SK-N-SH (cell line): Measurements from ENCODE around the gene GPR183. TPM values are rescaled to one million over a fixed set of nuclear protein-coding genes. Genes with fewer than 3 reads are reported as not detected.

ENCODE experiments used
- CTCF ChIA-PET: fragments of 300-600, 350-600 bp; formaldehyde crosslinking; extraction: SDS; loops from one replicate; lab custom pipeline; 2021; lab: Yijun Ruan, JAX
- POLR2A ChIA-PET: fragments of 350-600 bp; sonication (Branson Sonifier 250); formaldehyde crosslinking; extraction: SDS; loops from one replicate; lab custom pipeline; 2020; ENCODE audit warnings: antibody characterized with exemption, inconsistent platforms; lab: Yijun Ruan, JAX
- DNase-seq: peaks from one replicate; pipeline ENCODE4 v3.0.0; 2012
- H2AFZ ChIP-seq: fragments of 200-600 bp; sonication (generic); 2 replicates; pipeline ENCODE4 v1.8.1; 2016; ENCODE audit warnings: antibody characterized with exemption, mild to moderate bottlenecking, low read depth
- H3F3A ChIP-seq: fragments of 200-600 bp; sonication (generic); replicated peaks from 2 replicates; pipeline ENCODE3; 2016; ENCODE audit warnings: antibody characterized with exemption, mild to moderate bottlenecking; ENCODE audit not compliant: insufficient read depth
- H3K27ac ChIP-seq, 2 experiments: fragments of 200-500 bp in 1 of 2; fragments of 200-600 bp in 1 of 2; sonication (Bioruptor generic) in 1 of 2; sonication (generic), shearing (Covaris generic) in 1 of 2; 2 replicates each; pipeline versions ENCODE4 v1.5.1 to v1.6.1; 2014 to 2016; ENCODE audit warnings: low read depth in 2 of 2, inconsistent platforms in 1 of 2, low read length in 1 of 2, mild to moderate bottlenecking in 1 of 2, mixed read lengths in 1 of 2
- H3K27me3 ChIP-seq: fragments of 200-600 bp; sonication (generic), shearing (Covaris generic); 2 replicates; pipeline ENCODE4 v1.6.1; 2016; ENCODE audit warnings: mixed run types; ENCODE audit not compliant: insufficient read depth
- H3K36me3 ChIP-seq, 2 experiments: fragments of 200-500 bp in 1 of 2; fragments of 200-600 bp in 1 of 2; sonication (Bioruptor generic) in 1 of 2; sonication (generic) in 1 of 2; replicated peaks in 1 of 2; 2 replicates each; pipeline versions ENCODE3 to v1.5.1; 2014 to 2016; ENCODE audit warnings: low read length in 1 of 2, mild to moderate bottlenecking in 1 of 2; ENCODE audit not compliant: insufficient read depth in 2 of 2, control insufficient read depth in 1 of 2
- H3K4me1 ChIP-seq, 2 experiments: fragments of 200-500 bp in 1 of 2; fragments of 200-600 bp in 1 of 2; sonication (Bioruptor generic) in 1 of 2; sonication (generic), shearing (Covaris generic) in 1 of 2; 2 replicates each; pipeline versions ENCODE4 v1.5.1 to v1.6.1; 2014 to 2016; ENCODE audit warnings: low read depth in 1 of 2, low read length in 1 of 2, mixed run types in 1 of 2; ENCODE audit not compliant: insufficient read depth in 2 of 2, control insufficient read depth in 1 of 2
- H3K4me2 ChIP-seq: fragments of 200-600 bp; sonication (generic), shearing (Covaris generic); 2 replicates; pipeline ENCODE4 v1.6.1; 2017; ENCODE audit warnings: mixed run types
- H3K4me3 ChIP-seq, 2 experiments: fragments of 200-500 bp in 1 of 2; fragments of 200-600 bp in 1 of 2; sonication (Bioruptor generic) in 1 of 2; sonication (generic), shearing (Covaris generic) in 1 of 2; 2 replicates each; pipeline versions ENCODE4 v1.5.1 to v1.8.1; 2014 to 2016; ENCODE audit warnings: low read depth in 2 of 2, inconsistent platforms in 1 of 2, low read length in 1 of 2, mild to moderate bottlenecking in 1 of 2, mixed read lengths in 1 of 2, moderate library complexity in 1 of 2
- H3K79me2 ChIP-seq: fragments of 200-600 bp; sonication (generic); 2 replicates; pipeline ENCODE4 v1.8.1; 2017; ENCODE audit warnings: mild to moderate bottlenecking; ENCODE audit not compliant: insufficient read depth
- H3K9ac ChIP-seq: fragments of 200-600 bp; sonication (generic); 2 replicates; pipeline ENCODE4 v1.6.1; 2017; ENCODE audit warnings: mixed run types
- H3K9me2 ChIP-seq: fragments of 200-600 bp; sonication (generic); 2 replicates; pipeline ENCODE4 v1.6.1; 2017; ENCODE audit warnings: mixed run types
- H3K9me3 ChIP-seq: fragments of 200-600 bp; sonication (generic); 2 replicates; pipeline ENCODE4 v1.6.1; 2017; ENCODE audit warnings: mixed run types, mild to moderate bottlenecking, moderate library complexity
- H4K20me1 ChIP-seq: fragments of 200-600 bp; sonication (generic); 2 replicates; pipeline ENCODE4 v1.6.1; 2017; ENCODE audit warnings: mild to moderate bottlenecking, mixed run types; ENCODE audit not compliant: insufficient read depth
- ELF1 ChIP-seq: IDR thresholded peaks from 2 replicates; pipeline ENCODE4 v1.4.0; 2012
- GABPA ChIP-seq: IDR thresholded peaks from 2 replicates; pipeline ENCODE4 v1.4.0; 2012; ENCODE audit warnings: low read depth, mild to moderate bottlenecking
- SMC3 ChIP-seq: IDR thresholded peaks from 2 replicates; pipeline ENCODE4 v1.6.1; 2012; ENCODE audit warnings: low read depth, low read length, improper control_type of control experiment
- TAF1 ChIP-seq: IDR thresholded peaks from 2 replicates; pipeline ENCODE4 v1.6.1; 2012; ENCODE audit warnings: low read depth, mild to moderate bottlenecking, low read length, moderate library complexity, borderline replicate concordance
- ZBTB33 ChIP-seq: IDR thresholded peaks from 2 replicates; pipeline ENCODE4 v1.4.0; 2012; ENCODE audit warnings: low read depth, borderline replicate concordance
- WGBS: methylation state at CpG from one replicate; pipeline ENCODE4 v1.1.6; 2017; ENCODE audit warnings: low lambda C conversion rate; 5-methylcytosine and 5-hydroxymethylcytosine counted together
- polyA plus RNA-seq, 3 experiments: library from polyadenylated mRNA; depleted of rRNA; stranded (reverse); fragments of >200 nt; gene quantifications; 2 replicates each; pipeline ENCODE4 v1.2.3, GENCODE V29; 2012
- TF ChIP-seq, protein P1 (sequence below): IDR thresholded peaks from 2 replicates; pipeline ENCODE4; 2012

The GPR183 gene
- polyA plus RNA-seq, 1 of the 3 experiments (the other 2 are of a cell fraction) = 0.07 TPM

GRCh38 chr13:99302637-99303505 lies 4.3 kb downstream of the GPR183 start:
- Histone ChIP-seq H2AFZ (no peak overlapping the region), H3K36me3 (peaks cover 3 to 5% of the 10 kb centered on the region in 2 experiments), H3K27me3 (no peaks in the 10 kb centered on the region), H3K27ac (no peak overlapping the region), H3K4me2 (no peak overlapping the region), H3K9me3 (no peaks in the 10 kb centered on the region), H3K79me2 (no peaks in the 10 kb centered on the region), H3K4me3 (no peak overlapping the region), H4K20me1 (no peaks in the 10 kb centered on the region), H3K9ac (no peak overlapping the region), H3K9me2 (no peaks in the 10 kb centered on the region), H3F3A (peaks cover 11% of the 10 kb centered on the region), H3K4me1 (peaks cover 6 to 12% of the 10 kb centered on the region in 2 experiments; a peak in 3 of 4 replicates)
- 95% methylated on average over 8 of the region's 8 CpGs for WGBS
- ChIA-PET POLR2A (no interaction called here), CTCF (interaction anchor here (0.7 to 2.0 kb wide), 4 partner anchors 33 to 276 kb away, joined by 3 to 7 read pairs (median 7); no protein-coding TSS in a partner anchor)
- DNase-seq = no peak
- no peak for TF ChIP-seq GABPA
- no peak for TF ChIP-seq SMC3
- no peak for TF ChIP-seq ZBTB33
- TF ChIP-seq ELF1 = no peak
- TF ChIP-seq, protein P1, sequence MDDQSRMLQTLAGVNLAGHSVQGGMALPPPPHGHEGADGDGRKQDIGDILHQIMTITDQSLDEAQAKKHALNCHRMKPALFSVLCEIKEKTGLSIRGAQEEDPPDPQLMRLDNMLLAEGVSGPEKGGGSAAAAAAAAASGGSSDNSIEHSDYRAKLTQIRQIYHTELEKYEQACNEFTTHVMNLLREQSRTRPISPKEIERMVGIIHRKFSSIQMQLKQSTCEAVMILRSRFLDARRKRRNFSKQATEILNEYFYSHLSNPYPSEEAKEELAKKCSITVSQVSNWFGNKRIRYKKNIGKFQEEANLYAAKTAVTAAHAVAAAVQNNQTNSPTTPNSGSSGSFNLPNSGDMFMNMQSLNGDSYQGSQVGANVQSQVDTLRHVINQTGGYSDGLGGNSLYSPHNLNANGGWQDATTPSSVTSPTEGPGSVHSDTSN = no peak

DNA sequence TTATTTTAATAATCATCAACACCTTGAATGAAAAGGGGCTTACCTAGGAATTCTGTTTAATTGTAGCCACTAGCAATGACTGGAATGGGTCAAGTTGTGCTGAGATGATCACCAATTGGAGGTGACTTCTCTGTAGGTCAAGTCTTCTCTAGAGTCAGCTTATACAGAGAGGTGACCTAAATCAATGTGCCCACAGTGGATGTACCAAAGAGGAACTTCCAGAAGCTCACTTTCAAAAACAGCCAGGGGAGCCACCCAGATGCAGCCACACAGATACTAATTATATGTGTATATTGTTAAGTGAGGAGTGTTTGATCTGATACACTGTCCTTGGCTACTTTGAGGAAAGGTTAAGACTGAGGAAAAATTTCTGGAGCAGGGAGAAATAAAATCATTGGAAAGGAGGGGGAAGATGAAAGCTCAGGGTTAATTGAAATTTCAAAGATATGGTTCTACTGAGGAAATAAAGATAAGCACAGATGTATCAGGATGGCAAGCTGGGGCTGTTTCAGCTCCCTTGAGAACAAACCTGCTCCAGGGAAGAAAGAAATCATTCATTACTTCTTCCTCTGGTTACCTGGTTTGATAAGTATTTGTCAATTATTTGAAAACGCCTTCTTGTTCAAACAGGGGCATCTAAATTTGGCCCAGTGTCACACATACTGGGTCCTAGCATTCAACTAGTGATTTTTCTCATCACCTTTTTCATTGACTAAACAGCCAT lies 5.1 kb downstream of the GPR183 start:
- Histone ChIP-seq H3K4me2 (no peak overlapping the region), H2AFZ (no peak overlapping the region), H4K20me1 (no peaks in the 10 kb centered on the region), H3F3A (peaks cover 5% of the 10 kb centered on the region), H3K9me2 (no peaks in the 10 kb centered on the region), H3K4me3 (no peak overlapping the region), H3K9ac (no peak overlapping the region), H3K36me3 (peaks cover 4 to 5% of the 10 kb centered on the region in 2 experiments), H3K9me3 (no peaks in the 10 kb centered on the region), H3K27ac (no peak overlapping the region), H3K4me1 (peaks cover 0 to 5% of the 10 kb centered on the region in 2 experiments; a peak in 2 of 4 replicates), H3K79me2 (no peaks in the 10 kb centered on the region), H3K27me3 (no peaks in the 10 kb centered on the region)
- 89% methylated on average over 1 of the region's 1 CpG for WGBS
- ChIA-PET CTCF (interaction anchor here (0.6 to 2.0 kb wide), 5 partner anchors 9 to 140 kb away, joined by 3 to 7 read pairs (median 7); no protein-coding TSS in a partner anchor), POLR2A (no interaction called here)
- no peak for TF ChIP-seq TAF1
- no peak for DNase-seq
